ENCODE data around the gene LDLRAD1.
A peak's percentile ranks its signal among the peaks of the same experiment; 100 is the strongest.

DNA sequence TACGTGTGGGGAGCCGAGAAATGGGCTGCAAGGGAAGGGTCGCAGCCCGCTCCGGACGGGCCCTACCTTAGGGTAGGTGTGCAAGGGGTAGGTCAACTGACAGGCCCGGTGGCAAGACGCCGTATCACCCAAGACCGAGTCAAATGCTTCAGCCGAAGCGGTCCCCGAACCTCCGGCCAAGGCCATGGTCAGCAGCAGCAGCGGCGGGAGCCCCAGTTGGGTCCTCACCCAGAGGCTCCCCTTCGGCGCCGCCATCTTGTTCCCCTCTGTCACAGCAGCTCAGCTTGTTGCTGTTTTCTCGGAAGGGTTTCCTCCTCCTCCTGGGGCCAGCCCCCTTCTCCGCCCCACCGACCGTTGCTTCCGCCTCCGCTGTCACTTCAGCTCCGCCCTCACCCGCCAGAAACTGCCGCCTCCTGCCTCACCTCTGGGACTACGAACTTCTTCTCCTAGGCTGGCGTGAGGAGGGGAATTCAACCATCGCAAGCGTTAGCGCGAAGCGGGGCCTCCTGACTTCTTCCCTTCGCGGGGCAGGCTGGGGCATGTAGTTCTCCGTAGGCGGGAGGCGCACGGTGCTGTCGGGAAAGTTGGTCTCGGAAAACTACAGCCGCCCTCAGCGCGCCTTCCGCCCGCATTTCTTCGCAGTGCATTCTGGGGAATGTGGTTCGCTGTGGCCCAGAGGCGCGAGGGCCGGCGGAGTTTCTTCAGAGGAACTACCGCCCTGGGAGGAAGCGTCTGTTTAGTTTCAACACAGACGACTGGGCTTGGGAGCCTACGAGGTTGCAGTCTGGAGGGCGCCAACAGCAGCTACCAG, 35.2 kb upstream of the LDLRAD1 start, which contains the start of the genes TCEANC2 and TMEM59:
- TF ChIP-seq EP300 (IDR thresholded peaks at IDR 0.05): peak; percentile 18
- TF ChIP-seq, protein P1, sequence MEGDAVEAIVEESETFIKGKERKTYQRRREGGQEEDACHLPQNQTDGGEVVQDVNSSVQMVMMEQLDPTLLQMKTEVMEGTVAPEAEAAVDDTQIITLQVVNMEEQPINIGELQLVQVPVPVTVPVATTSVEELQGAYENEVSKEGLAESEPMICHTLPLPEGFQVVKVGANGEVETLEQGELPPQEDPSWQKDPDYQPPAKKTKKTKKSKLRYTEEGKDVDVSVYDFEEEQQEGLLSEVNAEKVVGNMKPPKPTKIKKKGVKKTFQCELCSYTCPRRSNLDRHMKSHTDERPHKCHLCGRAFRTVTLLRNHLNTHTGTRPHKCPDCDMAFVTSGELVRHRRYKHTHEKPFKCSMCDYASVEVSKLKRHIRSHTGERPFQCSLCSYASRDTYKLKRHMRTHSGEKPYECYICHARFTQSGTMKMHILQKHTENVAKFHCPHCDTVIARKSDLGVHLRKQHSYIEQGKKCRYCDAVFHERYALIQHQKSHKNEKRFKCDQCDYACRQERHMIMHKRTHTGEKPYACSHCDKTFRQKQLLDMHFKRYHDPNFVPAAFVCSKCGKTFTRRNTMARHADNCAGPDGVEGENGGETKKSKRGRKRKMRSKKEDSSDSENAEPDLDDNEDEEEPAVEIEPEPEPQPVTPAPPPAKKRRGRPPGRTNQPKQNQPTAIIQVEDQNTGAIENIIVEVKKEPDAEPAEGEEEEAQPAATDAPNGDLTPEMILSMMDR (IDR thresholded peaks at IDR 0.05): peak in 1 of 3 donors; percentile 5
